ENCODE data around the gene PTPN1. TPM values are rescaled to one million over a fixed set of nuclear protein-coding genes. Genes with fewer than 3 reads are reported as not detected.

Gene PTPN1
- polyA plus RNA-seq, 1 of the 3 experiments (the other 2 are of a cell fraction): 23.6 TPM

DNA sequence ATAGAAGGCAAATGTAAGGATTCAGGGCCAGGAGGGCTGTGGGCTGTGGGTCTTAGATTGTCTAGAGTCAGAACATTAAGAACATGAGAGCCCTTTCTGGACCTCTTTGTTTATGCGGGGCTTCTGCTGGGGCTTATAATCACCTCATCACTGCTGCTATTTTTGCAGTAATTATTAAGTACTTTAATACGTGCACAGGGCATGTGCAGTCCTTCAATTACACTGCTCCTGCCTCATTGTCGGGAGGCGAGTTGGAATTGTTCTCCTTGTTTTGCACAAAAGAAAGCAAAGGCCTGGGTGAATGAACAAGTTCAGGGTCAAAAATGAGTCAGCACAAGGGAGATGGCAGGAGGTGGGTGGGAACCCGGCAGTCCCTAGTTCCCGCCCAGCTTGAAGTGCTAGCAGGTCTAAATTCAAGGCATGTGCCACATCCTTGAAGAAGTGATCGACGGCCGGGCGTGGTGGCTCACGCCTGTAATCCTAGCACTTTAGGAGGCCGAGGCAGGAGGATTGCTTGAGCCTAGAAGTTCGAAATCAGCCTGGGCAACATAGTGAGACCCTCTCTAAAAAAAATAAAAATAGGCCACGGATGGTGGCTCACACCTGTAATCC, 34.4 kb upstream of the PTPN1 start:
- Histone ChIP-seq H3K4me2 (no peak overlapping the region), H3K9me3 (no peaks in the 10 kb centered on the region), H3K4me3 (ENCODE audit: low read depth in 2 of 2, low read length in 1 of 2) (no peak overlapping the region), H4K20me1 (ENCODE audit: insufficient read depth) (no peaks in the 10 kb centered on the region), H3K36me3 (replicated peaks in 1 of 2; ENCODE audit: control insufficient read depth in 1 of 2, insufficient read depth in 2 of 2, low read length in 1 of 2) (no peaks in the 10 kb centered on the region), H3K27ac (ENCODE audit: low read depth in 2 of 2, low read length in 1 of 2) (no peak overlapping the region), H3K27me3 (ENCODE audit: insufficient read depth) (no peaks in the 10 kb centered on the region), H3K4me1 (ENCODE audit: control insufficient read depth in 1 of 2, insufficient read depth in 2 of 2, low read depth in 1 of 2, low read length in 1 of 2) (no peaks in the 10 kb centered on the region; a peak in 1 of 4 replicates), H3F3A (replicated peaks; ENCODE audit: insufficient read depth) (no peaks in the 10 kb centered on the region), H3K79me2 (ENCODE audit: insufficient read depth) (no peaks in the 10 kb centered on the region), H3K9me2 (no peaks in the 10 kb centered on the region), H2AFZ (ENCODE audit: low read depth) (peak overlapping the region; percentile 31; the same call in 1 of the 2 replicates), H3K9ac (no peak overlapping the region)
- ChIA-PET POLR2A (no interaction called here), CTCF (interaction anchor here (0.7 to 16.2 kb wide), 5 partner anchors 8 to 290 kb away, joined by 3 to 281 read pairs (median 3); partner anchors contain the start of gene CEBPB)
- TF ChIP-seq, protein P1, sequence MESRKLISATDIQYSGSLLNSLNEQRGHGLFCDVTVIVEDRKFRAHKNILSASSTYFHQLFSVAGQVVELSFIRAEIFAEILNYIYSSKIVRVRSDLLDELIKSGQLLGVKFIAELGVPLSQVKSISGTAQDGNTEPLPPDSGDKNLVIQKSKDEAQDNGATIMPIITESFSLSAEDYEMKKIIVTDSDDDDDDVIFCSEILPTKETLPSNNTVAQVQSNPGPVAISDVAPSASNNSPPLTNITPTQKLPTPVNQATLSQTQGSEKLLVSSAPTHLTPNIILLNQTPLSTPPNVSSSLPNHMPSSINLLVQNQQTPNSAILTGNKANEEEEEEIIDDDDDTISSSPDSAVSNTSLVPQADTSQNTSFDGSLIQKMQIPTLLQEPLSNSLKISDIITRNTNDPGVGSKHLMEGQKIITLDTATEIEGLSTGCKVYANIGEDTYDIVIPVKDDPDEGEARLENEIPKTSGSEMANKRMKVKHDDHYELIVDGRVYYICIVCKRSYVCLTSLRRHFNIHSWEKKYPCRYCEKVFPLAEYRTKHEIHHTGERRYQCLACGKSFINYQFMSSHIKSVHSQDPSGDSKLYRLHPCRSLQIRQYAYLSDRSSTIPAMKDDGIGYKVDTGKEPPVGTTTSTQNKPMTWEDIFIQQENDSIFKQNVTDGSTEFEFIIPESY (IDR thresholded peaks at IDR 0.05; ENCODE audit: borderline replicate concordance, low read depth): no peak
- TF ChIP-seq FOXM1 (IDR thresholded peaks at IDR 0.05; ENCODE audit: low read depth): no peak
- no peak for TF ChIP-seq YY1 (IDR thresholded peaks at IDR 0.05; ENCODE audit: low read depth)
- no peak for TF ChIP-seq GABPA (IDR thresholded peaks at IDR 0.05; ENCODE audit: low read depth)
- TF ChIP-seq GATA2 (CRISPR knock-in tag; IDR thresholded peaks at IDR 0.05): no peak
- TF ChIP-seq, protein P2, sequence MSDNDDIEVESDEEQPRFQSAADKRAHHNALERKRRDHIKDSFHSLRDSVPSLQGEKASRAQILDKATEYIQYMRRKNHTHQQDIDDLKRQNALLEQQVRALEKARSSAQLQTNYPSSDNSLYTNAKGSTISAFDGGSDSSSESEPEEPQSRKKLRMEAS (IDR thresholded peaks at IDR 0.05; ENCODE audit: low read depth): no peak
- TF ChIP-seq EP300 (IDR thresholded peaks at IDR 0.05; ENCODE audit: borderline replicate concordance in 1 of 2, low read depth in 1 of 2, low read length in 1 of 2): no peak
- TF ChIP-seq, protein P3, sequence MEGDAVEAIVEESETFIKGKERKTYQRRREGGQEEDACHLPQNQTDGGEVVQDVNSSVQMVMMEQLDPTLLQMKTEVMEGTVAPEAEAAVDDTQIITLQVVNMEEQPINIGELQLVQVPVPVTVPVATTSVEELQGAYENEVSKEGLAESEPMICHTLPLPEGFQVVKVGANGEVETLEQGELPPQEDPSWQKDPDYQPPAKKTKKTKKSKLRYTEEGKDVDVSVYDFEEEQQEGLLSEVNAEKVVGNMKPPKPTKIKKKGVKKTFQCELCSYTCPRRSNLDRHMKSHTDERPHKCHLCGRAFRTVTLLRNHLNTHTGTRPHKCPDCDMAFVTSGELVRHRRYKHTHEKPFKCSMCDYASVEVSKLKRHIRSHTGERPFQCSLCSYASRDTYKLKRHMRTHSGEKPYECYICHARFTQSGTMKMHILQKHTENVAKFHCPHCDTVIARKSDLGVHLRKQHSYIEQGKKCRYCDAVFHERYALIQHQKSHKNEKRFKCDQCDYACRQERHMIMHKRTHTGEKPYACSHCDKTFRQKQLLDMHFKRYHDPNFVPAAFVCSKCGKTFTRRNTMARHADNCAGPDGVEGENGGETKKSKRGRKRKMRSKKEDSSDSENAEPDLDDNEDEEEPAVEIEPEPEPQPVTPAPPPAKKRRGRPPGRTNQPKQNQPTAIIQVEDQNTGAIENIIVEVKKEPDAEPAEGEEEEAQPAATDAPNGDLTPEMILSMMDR (IDR thresholded peaks at IDR 0.05): no peak
- TF ChIP-seq FOSL2 (IDR thresholded peaks at IDR 0.05; ENCODE audit: borderline replicate concordance, low read depth): no peak
- no peak for TF ChIP-seq POLR2AphosphoS5 (IDR thresholded peaks at IDR 0.05; ENCODE audit: low read depth, low read length)
- no peak for TF ChIP-seq ELF1 (IDR thresholded peaks at IDR 0.05)
- no peak for TF ChIP-seq MXI1 (IDR thresholded peaks at IDR 0.05; ENCODE audit: low read depth, low read length)
- TF ChIP-seq, protein P4, sequence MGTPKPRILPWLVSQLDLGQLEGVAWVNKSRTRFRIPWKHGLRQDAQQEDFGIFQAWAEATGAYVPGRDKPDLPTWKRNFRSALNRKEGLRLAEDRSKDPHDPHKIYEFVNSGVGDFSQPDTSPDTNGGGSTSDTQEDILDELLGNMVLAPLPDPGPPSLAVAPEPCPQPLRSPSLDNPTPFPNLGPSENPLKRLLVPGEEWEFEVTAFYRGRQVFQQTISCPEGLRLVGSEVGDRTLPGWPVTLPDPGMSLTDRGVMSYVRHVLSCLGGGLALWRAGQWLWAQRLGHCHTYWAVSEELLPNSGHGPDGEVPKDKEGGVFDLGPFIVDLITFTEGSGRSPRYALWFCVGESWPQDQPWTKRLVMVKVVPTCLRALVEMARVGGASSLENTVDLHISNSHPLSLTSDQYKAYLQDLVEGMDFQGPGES (IDR thresholded peaks at IDR 0.05; ENCODE audit: low read depth, low read length): no peak
- TF ChIP-seq, protein P5, sequence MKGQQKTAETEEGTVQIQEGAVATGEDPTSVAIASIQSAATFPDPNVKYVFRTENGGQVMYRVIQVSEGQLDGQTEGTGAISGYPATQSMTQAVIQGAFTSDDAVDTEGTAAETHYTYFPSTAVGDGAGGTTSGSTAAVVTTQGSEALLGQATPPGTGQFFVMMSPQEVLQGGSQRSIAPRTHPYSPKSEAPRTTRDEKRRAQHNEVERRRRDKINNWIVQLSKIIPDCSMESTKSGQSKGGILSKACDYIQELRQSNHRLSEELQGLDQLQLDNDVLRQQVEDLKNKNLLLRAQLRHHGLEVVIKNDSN (IDR thresholded peaks at IDR 0.05; ENCODE audit: borderline replicate concordance, low read depth): no peak
- TF ChIP-seq, protein P6, sequence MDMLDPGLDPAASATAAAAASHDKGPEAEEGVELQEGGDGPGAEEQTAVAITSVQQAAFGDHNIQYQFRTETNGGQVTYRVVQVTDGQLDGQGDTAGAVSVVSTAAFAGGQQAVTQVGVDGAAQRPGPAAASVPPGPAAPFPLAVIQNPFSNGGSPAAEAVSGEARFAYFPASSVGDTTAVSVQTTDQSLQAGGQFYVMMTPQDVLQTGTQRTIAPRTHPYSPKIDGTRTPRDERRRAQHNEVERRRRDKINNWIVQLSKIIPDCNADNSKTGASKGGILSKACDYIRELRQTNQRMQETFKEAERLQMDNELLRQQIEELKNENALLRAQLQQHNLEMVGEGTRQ (IDR thresholded peaks at IDR 0.05; ENCODE audit: borderline replicate concordance, low read depth, low read length): no peak
- TF ChIP-seq MEF2A (IDR thresholded peaks at IDR 0.05; ENCODE audit: borderline replicate concordance, low read depth): no peak
- TF ChIP-seq CHD2 (IDR thresholded peaks at IDR 0.05; ENCODE audit: low read length, partially characterized antibody): no peak
- no peak for TF ChIP-seq TAF1 (IDR thresholded peaks at IDR 0.05; ENCODE audit: borderline replicate concordance, low read depth, low read length)
- no peak for DNase-seq
- 83% methylated on average over 14 of the region's 14 CpGs for WGBS (ENCODE audit: low lambda C conversion rate)
